Measurements from ENCODE around the gene PTPRB. TPM values are rescaled to one million over a fixed set of nuclear protein-coding genes. Genes with fewer than 3 reads are reported as not detected.

The PTPRB gene
- total and polyA plus RNA-seq, 7 experiments from 2014 or later, result 0.16 to 0.24 TPM; not detected in 5

DNA sequence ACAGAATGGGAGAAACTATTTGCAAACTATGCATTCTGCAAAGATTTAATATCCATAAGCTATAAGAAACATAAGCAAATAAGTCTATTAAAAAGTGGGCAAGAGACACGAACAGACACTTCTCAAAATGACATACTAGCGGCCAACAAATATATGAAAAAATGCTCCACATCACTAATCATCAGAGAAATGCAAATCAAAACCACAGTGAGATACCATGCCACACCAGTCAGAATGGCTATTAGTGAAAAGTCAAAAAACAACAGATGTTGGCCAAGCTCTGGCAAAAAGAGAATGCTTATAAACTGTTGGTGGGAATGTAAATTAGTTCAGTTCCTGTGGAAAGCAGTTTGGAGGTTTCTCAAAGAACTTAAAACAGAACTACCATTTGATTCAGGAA, 149.8 kb downstream of the PTPRB start:
- POLR2A ChIA-PET, result interaction anchor here (1.1 kb wide), 1 partner anchor 132 kb away, joined by 4 read pairs; no protein-coding TSS in a partner anchor
- Histone ChIP-seq H3K4me1 (ENCODE audit: control insufficient read depth in 2 of 2, insufficient read depth in 2 of 2, low read length in 2 of 2) (no peaks in the 10 kb centered on the region), H3K27me3 (ENCODE audit: control insufficient read depth in 2 of 2, insufficient read depth in 2 of 2, low read length in 2 of 2) (no peaks in the 10 kb centered on the region), H3K9me3 (ENCODE audit: control insufficient read depth in 2 of 3, low read length in 3 of 3) (no peaks in the 10 kb centered on the region), H3K4me3 (ENCODE audit: low read length) (no peak overlapping the region), H3K27ac (ENCODE audit: low read depth, low read length) (no peak overlapping the region), H3K36me3 (ENCODE audit: control insufficient read depth in 2 of 3, insufficient read depth in 3 of 3, low read length in 3 of 3) (no peaks in the 10 kb centered on the region)
- DNase-seq (no peak), ATAC-seq (no peak)
- CTCF ChIA-PET, result no interaction called here
- intact Hi-C loops (cut with micrococcal nuclease), result no loop called here
- H3K27ac Mint-ChIP-seq, result no peak overlapping the region
- H3K4me1 Mint-ChIP-seq, result no peaks in the 10 kb centered on the region
- no peaks in the 10 kb centered on the region for H3K36me3 Mint-ChIP-seq
- no peak overlapping the region for H3K4me3 Mint-ChIP-seq
- H3K9me3 Mint-ChIP-seq, result peaks cover 0 to 13% (median 2%) of the 10 kb centered on the region in 11 donors
- H3K27me3 Mint-ChIP-seq, result peaks cover 0 to 28% (median 20%) of the 10 kb centered on the region in 5 donors

DNA sequence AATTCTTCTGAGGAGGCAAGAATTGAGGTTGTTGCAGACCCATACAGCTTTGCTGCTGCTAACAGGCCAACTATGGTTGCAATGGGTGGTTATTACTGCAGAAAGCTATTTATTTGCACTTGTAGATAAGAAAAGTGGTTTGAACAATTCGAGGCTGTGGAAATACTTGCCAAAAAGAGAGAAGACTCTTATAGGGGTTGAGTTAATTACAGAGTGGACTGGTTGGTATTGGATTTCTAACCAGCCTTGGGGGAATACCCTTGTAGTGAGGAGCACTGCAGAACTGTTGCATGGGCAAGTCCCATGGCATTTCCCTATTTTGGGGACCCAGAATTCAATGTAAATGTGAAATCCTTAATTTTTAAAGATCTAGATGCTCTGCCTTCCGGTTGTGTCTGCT, 150.6 kb downstream of the PTPRB start:
- no peaks in the 10 kb centered on the region for H3K4me1 ChIP-seq (ENCODE audit: control insufficient read depth in 2 of 2, insufficient read depth in 2 of 2, low read length in 2 of 2)
- H3K27me3 Mint-ChIP-seq, result peaks cover 0 to 35% (median 20%) of the 10 kb centered on the region in 5 donors
- peaks cover 0 to 10% (median 2%) of the 10 kb centered on the region in 11 donors for H3K9me3 Mint-ChIP-seq
- H3K27ac ChIP-seq (ENCODE audit: low read depth, low read length), result no peak overlapping the region
- intact Hi-C loops (cut with micrococcal nuclease), result no loop called here
- no peak overlapping the region for H3K4me3 Mint-ChIP-seq
- no peak overlapping the region for H3K4me3 ChIP-seq (ENCODE audit: low read length)
- ATAC-seq, result no peak
- no peak overlapping the region for H3K27ac Mint-ChIP-seq
- ChIA-PET CTCF (no interaction called here), POLR2A (interaction anchor here (1.1 kb wide), 1 partner anchor 133 kb away, joined by 4 read pairs; no protein-coding TSS in a partner anchor)
- H3K9me3 ChIP-seq (ENCODE audit: control insufficient read depth in 2 of 3, low read length in 3 of 3), result no peaks in the 10 kb centered on the region
- no peaks in the 10 kb centered on the region for H3K36me3 Mint-ChIP-seq
- no peaks in the 10 kb centered on the region for H3K36me3 ChIP-seq (ENCODE audit: control insufficient read depth in 2 of 3, insufficient read depth in 3 of 3, low read length in 3 of 3)
- H3K4me1 Mint-ChIP-seq, result no peaks in the 10 kb centered on the region
- no peaks in the 10 kb centered on the region for H3K27me3 ChIP-seq (ENCODE audit: control insufficient read depth in 2 of 2, insufficient read depth in 2 of 2, low read length in 2 of 2)
- DNase-seq, result no peak

DNA sequence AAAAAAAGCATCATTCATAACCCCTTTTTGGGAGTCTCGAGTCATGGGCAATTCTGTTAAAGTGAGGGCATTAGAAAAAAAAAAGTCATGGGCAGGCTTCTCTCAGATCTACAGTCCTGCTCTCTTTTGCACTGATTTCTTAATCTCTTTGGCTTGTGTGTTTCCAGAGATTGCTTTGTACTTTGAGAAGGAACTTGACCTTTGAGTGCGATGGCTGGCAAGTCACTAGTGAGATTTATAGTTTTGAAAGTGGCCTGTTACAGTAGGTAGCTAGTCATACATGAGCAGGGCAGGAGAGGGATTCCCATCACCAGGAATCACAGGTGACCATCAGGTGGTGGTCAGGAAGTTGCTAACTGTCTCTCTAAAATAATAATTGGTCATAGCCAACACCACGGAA, 151.5 kb downstream of the PTPRB start:
- Mint-ChIP-seq H3K27ac (no peak overlapping the region), H3K9me3 (peaks cover 0 to 7% (median 0%) of the 10 kb centered on the region in 11 donors), H3K4me1 (no peaks in the 10 kb centered on the region), H3K4me3 (no peak overlapping the region), H3K27me3 (peaks cover 0 to 38% (median 25%) of the 10 kb centered on the region in 5 donors), H3K36me3 (no peaks in the 10 kb centered on the region)
- ATAC-seq, result no peak
- H3K36me3 ChIP-seq (ENCODE audit: control insufficient read depth in 2 of 3, insufficient read depth in 3 of 3, low read length in 3 of 3), result no peaks in the 10 kb centered on the region
- ChIA-PET POLR2A (no interaction called here), CTCF (interaction anchor here (0.6 kb wide), 1 partner anchor 321 kb away, joined by 4 read pairs; no protein-coding TSS in a partner anchor)
- no peak overlapping the region for H3K4me3 ChIP-seq (ENCODE audit: low read length)
- no peaks in the 10 kb centered on the region for H3K4me1 ChIP-seq (ENCODE audit: control insufficient read depth in 2 of 2, insufficient read depth in 2 of 2, low read length in 2 of 2)
- DNase-seq, result no peak
- intact Hi-C loops (cut with micrococcal nuclease), result no loop called here
- no peaks in the 10 kb centered on the region for H3K27me3 ChIP-seq (ENCODE audit: control insufficient read depth in 2 of 2, insufficient read depth in 2 of 2, low read length in 2 of 2)
- no peak overlapping the region for H3K27ac ChIP-seq (ENCODE audit: low read depth, low read length)
- no peaks in the 10 kb centered on the region for H3K9me3 ChIP-seq (ENCODE audit: control insufficient read depth in 2 of 3, low read length in 3 of 3)

DNA sequence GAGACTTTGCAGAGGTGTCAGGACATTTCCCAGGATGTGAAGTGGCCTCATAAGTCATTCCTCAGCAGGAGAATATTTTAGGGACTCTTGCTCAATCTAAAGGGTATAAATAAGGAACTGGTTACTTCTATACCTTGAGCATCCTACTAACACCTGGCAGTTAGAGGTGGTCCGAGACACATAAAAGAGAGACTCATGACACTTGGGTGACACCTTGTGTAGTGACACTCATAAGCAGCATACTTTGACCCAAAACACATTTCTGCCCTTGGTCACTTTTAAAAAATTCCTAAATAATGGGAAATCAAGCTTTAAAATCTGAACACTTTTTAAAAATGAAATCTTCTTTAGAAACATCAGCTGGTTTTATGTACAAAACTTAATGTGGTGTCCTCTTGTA, 152.8 kb downstream of the PTPRB start:
- ATAC-seq (no peak), DNase-seq (no peak)
- H3K4me3 ChIP-seq (ENCODE audit: low read length), result no peak overlapping the region
- POLR2A ChIA-PET, result no interaction called here
- no peaks in the 10 kb centered on the region for H3K36me3 Mint-ChIP-seq
- no peak overlapping the region for H3K27ac ChIP-seq (ENCODE audit: low read depth, low read length)
- H3K4me1 ChIP-seq (ENCODE audit: control insufficient read depth in 2 of 2, insufficient read depth in 2 of 2, low read length in 2 of 2), result no peaks in the 10 kb centered on the region
- CTCF ChIA-PET, result interaction anchor here (0.7 kb wide), 1 partner anchor 601 kb away, joined by 5 read pairs; no protein-coding TSS in a partner anchor
- no peaks in the 10 kb centered on the region for H3K9me3 ChIP-seq (ENCODE audit: control insufficient read depth in 2 of 3, low read length in 3 of 3)
- no peaks in the 10 kb centered on the region for H3K36me3 ChIP-seq (ENCODE audit: control insufficient read depth in 2 of 3, insufficient read depth in 3 of 3, low read length in 3 of 3)
- peaks cover 0 to 34% (median 29%) of the 10 kb centered on the region in 5 donors for H3K27me3 Mint-ChIP-seq
- H3K27ac Mint-ChIP-seq, result no peak overlapping the region
- H3K27me3 ChIP-seq (ENCODE audit: control insufficient read depth in 2 of 2, insufficient read depth in 2 of 2, low read length in 2 of 2), result no peaks in the 10 kb centered on the region
- no peak overlapping the region for H3K4me3 Mint-ChIP-seq
- no peaks in the 10 kb centered on the region for H3K4me1 Mint-ChIP-seq
- H3K9me3 Mint-ChIP-seq, result peaks cover 0 to 5% (median 0%) of the 10 kb centered on the region in 11 donors
- intact Hi-C loops (cut with micrococcal nuclease), result no loop called here

DNA sequence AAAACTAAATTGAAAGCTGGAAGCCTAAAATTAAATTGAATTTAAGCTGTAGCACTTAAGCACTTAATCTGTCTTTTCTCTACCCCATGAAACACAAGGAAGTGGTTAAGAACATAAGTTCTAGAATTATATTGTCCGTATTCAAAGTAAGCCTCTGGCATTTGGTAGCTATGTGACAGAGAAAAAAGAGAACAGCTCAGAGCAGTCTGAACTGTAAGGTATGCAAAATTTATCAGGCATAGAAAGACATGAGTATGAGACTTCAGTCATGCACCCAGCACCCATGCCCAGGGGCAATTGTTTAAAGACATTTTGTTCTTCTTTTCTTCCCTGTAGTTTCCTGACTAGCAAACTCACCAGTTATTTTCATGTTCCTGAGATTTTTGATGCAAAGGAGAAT, 154.5 kb downstream of the PTPRB start:
- intact Hi-C loops (cut with micrococcal nuclease), result no loop called here
- ChIA-PET POLR2A (no interaction called here), CTCF (interaction anchor here (0.5 kb wide), 1 partner anchor 123 kb away, joined by 3 read pairs; no protein-coding TSS in a partner anchor)
- H3K9me3 ChIP-seq (ENCODE audit: control insufficient read depth in 2 of 3, low read length in 3 of 3), result no peaks in the 10 kb centered on the region
- no peak overlapping the region for H3K27ac ChIP-seq (ENCODE audit: low read depth, low read length)
- no peaks in the 10 kb centered on the region for H3K27me3 ChIP-seq (ENCODE audit: control insufficient read depth in 2 of 2, insufficient read depth in 2 of 2, low read length in 2 of 2)
- no peak overlapping the region for H3K27ac Mint-ChIP-seq
- H3K4me1 Mint-ChIP-seq, result peaks cover 0 to 2% (median 0%) of the 10 kb centered on the region in 7 donors
- H3K27me3 Mint-ChIP-seq, result peaks cover 0 to 37% (median 26%) of the 10 kb centered on the region in 5 donors
- no peak for DNase-seq
- H3K9me3 Mint-ChIP-seq, result peaks cover 0 to 2% (median 0%) of the 10 kb centered on the region in 11 donors
- no peaks in the 10 kb centered on the region for H3K4me1 ChIP-seq (ENCODE audit: control insufficient read depth in 2 of 2, insufficient read depth in 2 of 2, low read length in 2 of 2)
- no peak overlapping the region for H3K4me3 ChIP-seq (ENCODE audit: low read length)
- H3K36me3 Mint-ChIP-seq, result no peaks in the 10 kb centered on the region
- H3K4me3 Mint-ChIP-seq, result no peak overlapping the region
- ATAC-seq, result no peak
- no peaks in the 10 kb centered on the region for H3K36me3 ChIP-seq (ENCODE audit: control insufficient read depth in 2 of 3, insufficient read depth in 3 of 3, low read length in 3 of 3)

DNA sequence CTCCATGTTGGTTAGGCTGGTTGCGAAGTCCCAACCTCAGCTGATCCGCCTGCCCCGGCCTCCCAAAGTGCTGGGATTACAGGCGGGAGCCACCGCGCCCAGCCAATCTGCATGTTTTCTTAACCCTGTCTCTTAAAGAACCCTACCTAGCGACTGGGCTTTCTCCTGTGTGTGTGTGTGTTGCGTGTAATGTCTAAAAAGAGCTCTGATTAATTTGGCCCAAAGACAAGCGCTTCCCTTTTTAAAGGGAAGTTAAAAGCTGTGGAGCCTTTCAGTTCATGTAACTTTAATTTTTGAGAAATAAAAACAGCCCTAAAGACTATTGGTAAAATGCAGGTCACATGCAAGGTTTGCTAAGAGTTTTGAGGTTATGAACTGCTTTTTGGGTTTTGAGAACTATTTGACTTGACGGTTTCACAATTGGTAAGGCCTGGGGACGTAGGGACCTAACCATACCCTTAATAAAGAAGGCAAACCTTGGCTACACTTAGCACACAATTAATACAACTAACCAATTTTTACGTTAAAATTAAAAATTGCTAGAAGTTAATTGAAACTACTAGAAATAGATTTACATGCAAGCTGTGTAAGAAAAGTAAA, 167.9 kb downstream of the PTPRB start:
- ChIA-PET CTCF (no interaction called here), POLR2A (no interaction called here)
- Histone ChIP-seq H3K4me1 (ENCODE audit: control insufficient read depth in 2 of 2, insufficient read depth in 2 of 2, low read length in 2 of 2) (no peaks in the 10 kb centered on the region), H3K9me3 (ENCODE audit: control insufficient read depth in 2 of 3, low read length in 3 of 3) (no peaks in the 10 kb centered on the region), H3K27ac (ENCODE audit: low read depth, low read length) (no peak overlapping the region), H3K4me3 (ENCODE audit: low read length) (no peak overlapping the region), H3K36me3 (ENCODE audit: control insufficient read depth in 2 of 3, insufficient read depth in 3 of 3, low read length in 3 of 3) (no peaks in the 10 kb centered on the region), H3K27me3 (ENCODE audit: control insufficient read depth in 2 of 2, insufficient read depth in 2 of 2, low read length in 2 of 2) (no peaks in the 10 kb centered on the region)
- no peak for ATAC-seq
- Mint-ChIP-seq H3K27ac (no peak overlapping the region), H3K9me3 (peaks cover 0 to 10% (median 3%) of the 10 kb centered on the region in 11 donors), H3K4me1 (no peaks in the 10 kb centered on the region), H3K36me3 (no peaks in the 10 kb centered on the region), H3K27me3 (peaks cover 0 to 26% (median 11%) of the 10 kb centered on the region in 5 donors), H3K4me3 (no peak overlapping the region)
- DNase-seq, result no peak
- intact Hi-C loops (cut with micrococcal nuclease), result no loop called here

DNA sequence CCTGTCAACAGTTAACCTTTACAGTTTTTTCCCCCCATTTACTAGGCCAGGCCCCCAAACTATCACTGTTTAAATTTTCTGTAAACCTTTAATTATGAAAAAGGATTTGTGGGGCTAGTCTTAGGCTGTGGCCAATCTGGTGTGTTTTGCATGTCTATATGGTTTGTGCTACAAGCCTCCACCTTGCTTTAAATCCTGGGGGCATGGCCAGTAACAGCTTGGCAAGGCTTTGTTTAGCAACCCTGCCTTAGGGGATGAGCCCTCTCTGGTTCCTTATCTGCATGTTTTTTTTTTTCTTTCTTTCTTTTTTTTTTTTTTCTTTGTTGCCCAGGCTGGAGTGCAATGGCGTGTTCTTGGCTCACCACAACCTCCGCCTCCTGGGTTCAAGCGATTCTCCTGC, 168.5 kb downstream of the PTPRB start:
- Histone ChIP-seq H3K4me1 (ENCODE audit: control insufficient read depth in 2 of 2, insufficient read depth in 2 of 2, low read length in 2 of 2) (no peaks in the 10 kb centered on the region), H3K36me3 (ENCODE audit: control insufficient read depth in 2 of 3, insufficient read depth in 3 of 3, low read length in 3 of 3) (no peaks in the 10 kb centered on the region), H3K9me3 (ENCODE audit: control insufficient read depth in 2 of 3, low read length in 3 of 3) (peaks cover 0 to under 1% (median 0%) of the 10 kb centered on the region in 3 experiments), H3K4me3 (ENCODE audit: low read length) (no peak overlapping the region), H3K27me3 (ENCODE audit: control insufficient read depth in 2 of 2, insufficient read depth in 2 of 2, low read length in 2 of 2) (no peaks in the 10 kb centered on the region), H3K27ac (ENCODE audit: low read depth, low read length) (no peak overlapping the region)
- DNase-seq (no peak), ATAC-seq (no peak)
- Mint-ChIP-seq H3K36me3 (no peaks in the 10 kb centered on the region), H3K9me3 (peaks cover 0 to 15% (median 7%) of the 10 kb centered on the region in 11 donors), H3K27ac (no peak overlapping the region), H3K27me3 (peaks cover 0 to 26% (median 11%) of the 10 kb centered on the region in 5 donors), H3K4me3 (no peak overlapping the region), H3K4me1 (no peaks in the 10 kb centered on the region)
- CTCF ChIA-PET, result no interaction called here
- intact Hi-C loops (cut with micrococcal nuclease), result no loop called here
- POLR2A ChIA-PET, result no interaction called here
